Daoy (cell line): ENCODE measurements around the gene HGD. TPM values are rescaled to one million over a fixed set of nuclear protein-coding genes. Genes with fewer than 3 reads are reported as not detected.
"Not testable (repeated sequence)": the region's sequence is repeated elsewhere in the genome, so short reads cannot be mapped to it uniquely, and the experiment has no call there.

Source experiments
- DNase-seq: peaks from one replicate; pipeline ENCODE4 v3.0.0-alpha.2; 2015; ENCODE audit warnings: low read depth
- total RNA-seq: library from RNA; depleted of rRNA; stranded (reverse); fragments of >200 nt; shearing (Covaris generic); gene quantifications from 2 replicates; pipeline ENCODE4 v1.2.3, GENCODE V29; 2014

Gene HGD
- total RNA-seq, 1 experiment from 2014 or later = not detected

GRCh38 chr3:120640231-120640630 lies 41.8 kb downstream of the HGD start:
- DNase-seq = no peak

- not testable (repeated sequence) for DNase-seq
Observed at GRCh38 chr3:120638820-120639219, 43.2 kb downstream of the HGD start.

DNA sequence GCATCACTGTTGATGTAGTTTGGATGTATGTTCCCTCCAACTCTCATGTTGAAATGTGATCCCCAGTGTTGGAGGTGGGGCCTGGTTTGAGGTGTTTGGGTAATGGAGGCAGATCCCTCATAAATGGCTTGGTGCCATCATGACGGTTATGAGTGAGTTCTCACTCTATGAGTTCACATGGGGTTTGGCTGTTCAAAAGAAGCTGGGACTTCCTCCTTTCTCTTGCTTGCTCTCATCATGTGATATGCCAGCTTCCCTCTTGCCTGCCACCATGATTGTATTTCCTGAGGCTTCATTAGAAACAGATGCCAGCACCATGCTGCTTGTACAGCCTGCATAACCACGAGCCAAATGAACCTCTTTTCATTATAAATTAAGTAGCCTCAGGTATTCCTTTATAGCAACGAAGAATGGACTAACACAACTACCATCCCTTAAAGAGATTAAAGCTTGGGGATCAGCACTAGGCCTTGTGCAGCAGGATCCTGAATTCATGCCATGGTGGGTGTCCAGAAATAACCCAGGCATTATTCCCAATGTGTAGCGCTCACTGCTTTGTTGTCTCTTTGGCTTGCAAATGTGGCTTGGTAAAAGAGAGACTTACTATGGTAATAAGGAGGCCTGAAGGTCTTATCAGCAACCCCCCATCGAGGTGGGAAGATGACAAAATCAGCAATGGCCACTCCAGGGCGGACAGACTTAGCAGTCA lies 44.0 kb downstream of the HGD start:
- peak; percentile 25 for DNase-seq

DNA sequence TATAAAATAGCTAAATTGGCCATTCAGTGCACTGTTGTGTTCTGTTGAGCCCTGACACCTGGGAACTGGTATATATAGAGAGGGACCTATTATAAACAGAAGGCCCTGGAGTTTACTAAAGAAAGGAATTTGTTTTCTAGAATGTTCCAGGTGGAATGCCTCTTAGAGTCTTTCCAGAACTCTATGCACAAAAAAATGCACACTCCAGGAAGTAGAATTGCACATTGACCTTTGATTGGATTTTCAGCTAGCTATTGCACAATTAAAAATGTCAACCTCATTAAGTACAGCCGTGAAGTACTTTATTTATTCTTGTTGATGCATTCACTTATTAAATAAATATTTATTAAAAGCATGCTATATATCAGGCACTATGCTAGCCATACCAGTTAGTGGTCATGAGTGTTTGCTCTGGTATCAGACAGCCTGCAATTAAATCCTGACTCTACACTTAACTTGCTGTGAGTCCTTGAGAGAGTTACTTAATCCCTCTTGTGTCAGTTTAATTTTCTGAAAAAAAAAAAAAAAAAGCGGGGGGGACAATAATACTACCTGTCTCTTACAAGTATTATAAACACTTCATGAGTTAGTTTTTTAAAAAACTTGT lies 45.1 kb downstream of the HGD start:
- DNase-seq = no peak

DNA sequence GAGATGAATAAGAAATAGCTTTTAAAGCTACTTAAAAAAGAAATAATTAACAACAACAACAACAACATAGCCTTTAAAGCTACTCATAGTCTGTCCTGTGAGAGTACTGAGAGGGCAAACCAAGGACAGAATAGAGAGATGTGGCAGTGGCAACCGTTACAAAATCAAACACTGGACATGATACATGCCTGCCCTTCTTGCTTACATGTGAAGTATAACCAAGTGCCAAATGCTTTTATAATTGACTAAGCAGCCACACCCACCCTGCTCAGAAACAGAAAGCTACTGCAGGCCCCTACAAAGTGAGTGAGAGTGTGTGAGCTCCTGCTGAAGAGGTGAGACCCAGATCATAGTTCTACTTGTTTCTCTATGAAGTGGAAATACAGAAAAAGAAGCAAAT lies 47.5 kb downstream of the HGD start:
- DNase-seq = no peak

GRCh38 chr3:120625159-120625586 lies 56.9 kb downstream of the HGD start:
- no peak for DNase-seq

DNA sequence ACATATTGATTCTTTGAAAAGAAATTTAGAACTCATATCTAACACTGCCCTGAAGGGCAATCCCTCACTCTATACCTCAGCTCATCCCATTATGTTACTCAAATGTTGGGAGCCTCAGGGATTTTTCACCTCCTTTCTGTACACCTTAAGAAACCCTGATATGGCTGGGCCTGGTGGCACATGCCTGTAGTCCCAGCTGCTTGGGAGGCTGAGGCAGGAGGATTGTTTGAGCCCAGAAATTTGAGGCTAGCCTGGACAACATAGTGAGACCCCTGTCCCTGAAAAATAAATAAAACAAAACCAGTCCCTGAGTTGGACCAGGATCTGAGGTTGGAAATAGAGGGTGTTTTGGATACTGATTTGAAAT lies 58.3 kb downstream of the HGD start:
- no peak for DNase-seq

DNA sequence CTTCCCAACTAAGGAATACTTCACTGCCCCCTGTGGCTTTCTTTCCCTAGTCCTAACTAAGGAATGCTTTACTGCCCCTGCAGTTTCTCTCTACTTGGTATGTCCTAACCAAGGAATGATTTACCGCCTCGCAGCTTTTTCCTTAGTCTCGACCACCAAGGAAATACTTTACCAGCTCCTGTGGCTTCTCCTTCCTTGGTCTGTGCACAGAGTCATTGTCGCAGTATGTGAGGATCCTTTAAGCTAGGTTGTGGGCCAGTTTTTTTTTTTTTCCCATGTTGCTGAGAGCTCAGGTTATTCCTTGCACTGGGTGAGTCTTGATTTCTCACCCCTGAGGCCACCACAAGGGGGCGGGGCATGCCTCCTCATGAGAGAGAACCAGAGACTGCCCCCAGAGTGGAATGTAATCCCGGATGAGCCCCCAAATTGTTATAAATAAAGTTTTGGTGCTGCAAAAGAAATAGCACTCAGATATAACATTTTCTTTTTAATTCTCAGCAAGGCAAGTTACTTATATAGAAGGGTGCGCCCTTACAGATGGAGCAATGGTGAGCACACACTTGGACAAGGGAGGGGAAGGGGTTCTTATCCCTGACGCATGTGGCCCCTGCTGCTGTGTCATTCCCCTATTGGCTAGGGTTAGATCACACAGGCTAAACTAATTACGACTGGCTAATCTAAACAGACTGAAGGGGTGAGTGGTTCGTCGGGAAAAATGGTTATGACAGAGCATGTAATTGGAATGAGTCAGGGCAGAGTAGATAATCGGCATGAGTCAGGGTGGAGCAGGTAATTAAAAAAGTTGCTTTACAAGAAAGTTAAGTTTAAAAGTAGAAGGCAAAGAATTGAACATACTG lies 58.9 kb downstream of the HGD start:
- DNase-seq = peak; percentile 79

- DNase-seq = no peak
Observed at GRCh38 chr3:120622457-120622856, 59.6 kb downstream of the HGD start.

- DNase-seq = not testable (repeated sequence)
Observed at GRCh38 chr3:120616745-120617144, 65.3 kb downstream of the HGD start.

DNA sequence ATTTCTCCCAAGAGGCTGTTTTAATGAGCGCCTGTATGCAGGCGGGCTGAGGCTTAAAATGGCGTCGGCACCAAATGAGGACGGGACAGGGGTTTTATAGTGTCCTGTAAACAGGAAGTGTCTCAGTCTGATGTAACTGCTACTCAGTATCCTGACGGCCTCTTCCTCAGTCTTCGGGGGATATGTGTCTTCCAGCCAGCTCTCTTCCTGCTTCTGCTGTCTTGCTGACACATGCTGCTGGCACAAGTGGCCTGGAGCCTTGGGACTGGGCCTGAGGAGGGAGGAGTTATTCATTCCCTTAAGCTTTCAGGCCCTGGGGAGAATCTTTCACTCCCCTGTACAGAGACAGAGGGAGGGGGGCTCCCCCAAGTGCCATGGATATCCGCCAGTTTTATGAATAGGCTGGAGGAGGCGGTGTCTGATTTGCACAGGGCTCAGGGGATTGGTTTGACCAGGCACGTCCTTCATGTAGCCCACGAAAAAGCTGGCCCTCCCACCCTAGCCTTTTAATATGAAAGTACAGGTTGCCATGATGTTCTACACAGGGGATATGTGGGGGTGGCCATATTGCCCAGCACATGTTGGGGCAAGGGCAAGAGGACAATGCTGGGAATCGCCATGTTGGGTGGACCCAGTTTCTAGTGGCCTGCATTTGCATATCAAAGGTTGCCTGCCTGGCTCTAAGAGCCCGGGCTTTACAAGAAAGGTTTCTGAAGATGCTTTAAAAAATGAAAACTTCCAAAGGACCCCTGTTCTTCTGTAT lies 66.0 kb downstream of the HGD start:
- DNase-seq = peak; percentile 76

DNA sequence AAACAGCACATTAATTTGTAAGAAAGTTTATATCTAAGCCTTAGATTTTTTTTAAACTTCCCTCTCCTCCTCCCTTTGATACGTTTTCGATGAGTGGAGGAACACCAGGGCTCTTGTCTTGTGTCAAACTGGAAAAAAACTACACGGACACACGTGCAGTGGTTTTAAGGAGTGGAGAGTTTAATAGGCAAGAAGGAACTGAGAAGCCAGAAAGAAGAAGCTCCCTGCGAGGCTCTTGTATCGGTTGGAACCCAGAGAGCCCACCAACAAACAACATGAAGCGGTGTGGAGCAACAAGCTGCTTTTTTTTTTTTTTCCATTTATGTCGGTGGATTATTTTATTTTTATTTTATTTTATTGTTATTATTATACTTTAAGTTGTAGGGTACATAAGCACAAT lies 67.3 kb downstream of the HGD start:
- DNase-seq = no peak

- no peak for DNase-seq
Observed at GRCh38 chr3:120608506-120608905, 73.5 kb downstream of the HGD start.

GRCh38 chr3:120604784-120605183 lies 77.3 kb downstream of the HGD start:
- DNase-seq = no peak

GRCh38 chr3:120604382-120604781 lies 77.7 kb downstream of the HGD start:
- DNase-seq = no peak

DNA sequence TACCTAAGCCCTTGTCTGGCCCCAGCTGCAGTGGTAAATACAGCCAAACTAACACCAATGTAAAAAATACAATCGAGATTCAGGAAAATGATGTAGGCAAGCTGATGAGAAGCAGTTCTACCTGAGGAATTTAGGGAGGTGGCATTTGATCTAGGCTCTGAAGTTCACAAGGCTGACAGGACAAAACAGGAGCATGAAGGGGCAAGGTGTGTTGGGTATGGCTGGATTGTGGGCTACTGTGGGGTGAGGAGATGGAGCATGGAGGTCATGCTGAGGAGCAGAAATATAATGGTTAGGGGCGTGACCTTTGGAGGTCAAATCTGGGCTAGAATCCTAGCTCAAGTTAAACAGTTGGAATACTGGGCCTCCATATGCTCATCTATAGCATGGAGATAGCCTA lies 79.4 kb downstream of the HGD start:
- DNase-seq = no peak

DNA sequence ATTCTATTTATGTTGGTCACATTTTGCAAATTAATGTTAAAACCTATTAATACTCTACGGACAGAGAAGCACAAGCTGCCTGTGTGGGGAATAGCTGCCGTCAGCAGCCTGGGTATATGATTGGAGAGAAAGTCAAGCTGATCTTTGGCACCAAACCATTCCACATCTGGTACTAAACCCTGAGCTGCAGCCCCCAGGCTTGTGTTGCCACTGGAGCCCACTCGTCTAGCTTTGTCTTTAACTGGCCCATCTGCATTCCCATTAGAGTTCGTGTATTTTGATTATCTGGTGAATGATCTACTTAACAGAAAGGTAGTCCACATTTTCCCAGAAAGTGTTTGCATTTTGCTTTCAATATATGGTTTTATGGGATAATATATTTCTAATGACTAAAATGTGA lies 80.5 kb downstream of the HGD start:
- no peak for DNase-seq

GRCh38 chr3:120599211-120599610 lies 82.8 kb downstream of the HGD start:
- DNase-seq = no peak

DNA sequence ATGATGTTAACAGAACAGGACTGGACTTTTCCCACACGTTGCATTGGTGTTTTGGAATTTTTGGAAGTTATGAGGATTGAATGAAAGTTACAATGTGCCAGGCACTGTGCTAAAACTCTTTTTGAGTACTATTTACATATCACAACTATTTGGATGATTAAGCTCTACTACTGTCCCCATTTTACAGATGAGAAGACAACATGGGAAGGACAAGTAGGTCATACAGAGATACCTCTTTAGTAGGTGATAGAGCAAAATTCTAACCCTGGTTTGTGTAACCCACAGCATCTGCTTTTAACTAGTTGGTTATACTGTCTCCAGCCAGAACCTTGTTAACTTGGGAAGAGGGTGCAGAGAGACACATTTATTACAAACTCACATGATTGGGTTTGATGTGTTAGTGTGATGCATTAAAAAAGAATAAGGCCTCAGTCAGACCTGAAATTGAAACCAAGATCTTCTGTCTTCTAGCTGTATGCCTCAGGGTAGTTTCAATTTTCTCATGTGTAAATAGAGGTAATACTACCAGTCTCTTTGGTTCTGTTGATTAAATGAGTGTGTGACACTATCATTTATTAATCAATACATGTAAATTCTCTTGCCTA lies 84.5 kb downstream of the HGD start:
- no peak for DNase-seq

DNA sequence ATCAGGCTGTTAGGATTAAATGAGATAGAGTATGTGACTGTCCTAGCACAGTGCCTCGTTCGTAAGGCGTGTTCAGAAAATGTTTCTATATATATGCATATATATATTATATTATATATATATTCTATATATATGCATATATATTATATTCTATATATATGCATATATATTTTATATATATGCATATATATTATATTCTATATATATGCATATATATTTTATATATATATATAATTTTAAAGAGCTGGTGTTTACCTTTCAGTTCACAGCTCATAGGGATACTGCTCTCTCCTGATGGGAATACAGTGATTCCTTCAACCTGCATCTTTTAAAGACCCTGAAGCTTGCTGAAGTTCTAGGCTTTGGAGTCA lies 85.2 kb downstream of the HGD start:
- DNase-seq = no peak

GRCh38 chr3:120596116-120596852 lies 85.8 kb downstream of the HGD start, which contains the start of gene NDUFB4:
NDUFB4 (plus strand) TSS chr3:120596336; CDS start chr3:120596360, 24 bp downstream.
- peak; percentile 99 for DNase-seq
